GM13976 (cell line): ENCODE measurements around the gene ARHGAP1.

Experiments used
- DNase-seq: peaks from one replicate; pipeline ENCODE4 v3.0.0; 2012; ENCODE audit warnings: low spot score
- in situ Hi-C: fragments of 300-500 bp; cut with MboI; formaldehyde crosslinking; loops from one replicate; pipeline ENCODE4 v1.12.0; 2022; ENCODE audit warnings: low sequenced_read_pairs, mixed read lengths, inconsistent platforms; ENCODE audit not compliant: unreplicated experiment
- TF ChIP-seq, protein P1 (sequence below): IDR thresholded peaks from 2 replicates; pipeline ENCODE4 v1.5.1; 2012; ENCODE audit warnings: borderline replicate concordance, mild to moderate bottlenecking; ENCODE audit not compliant: insufficient read depth; ENCODE audit errors: extremely low read depth, missing control alignments, control extremely low read depth

Gene ARHGAP1

DNA sequence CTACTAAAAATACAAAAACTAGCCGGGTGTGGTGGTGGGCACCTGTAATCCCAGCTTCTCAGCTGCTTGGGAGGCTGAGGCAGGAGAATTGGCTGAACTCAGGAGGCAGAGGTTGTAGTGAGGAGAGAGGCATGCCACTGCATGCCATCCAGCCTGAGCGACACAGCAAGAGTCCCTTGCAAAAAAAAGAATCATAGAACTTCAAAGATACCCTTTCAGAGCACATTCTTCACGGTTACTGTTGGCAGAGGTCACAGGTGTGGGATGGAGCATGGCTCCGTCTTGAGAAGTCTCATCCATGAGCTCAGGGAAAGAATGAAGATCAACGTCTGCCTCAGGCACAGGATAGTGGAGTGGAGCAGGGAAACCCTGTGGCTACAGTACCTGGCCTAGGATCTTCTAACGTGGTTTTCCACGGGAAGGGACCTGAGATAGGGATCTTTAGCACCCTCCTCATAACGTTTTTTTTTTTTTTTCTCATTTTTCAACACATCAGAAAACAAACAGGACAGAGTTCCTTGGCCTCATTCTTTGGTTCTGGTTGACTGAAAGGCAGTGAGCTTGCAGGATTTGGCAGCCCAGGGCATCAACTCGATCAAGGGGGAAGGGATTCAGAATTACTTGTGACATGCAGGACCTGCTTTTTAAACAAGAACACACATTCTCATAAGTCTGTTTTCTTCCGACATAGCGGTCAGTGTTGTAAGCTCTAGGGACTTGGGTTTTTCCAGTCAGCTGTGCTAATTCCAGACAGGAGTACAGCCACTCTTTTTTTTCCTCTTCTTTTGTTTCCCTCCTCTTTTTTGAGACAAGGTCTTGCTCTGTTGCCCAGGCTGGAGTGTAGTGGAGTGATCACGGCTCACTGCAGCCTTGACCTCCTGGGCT is 41.4 kb upstream of the ARHGAP1 start:
- no peak for DNase-seq
- TF ChIP-seq, protein P1, sequence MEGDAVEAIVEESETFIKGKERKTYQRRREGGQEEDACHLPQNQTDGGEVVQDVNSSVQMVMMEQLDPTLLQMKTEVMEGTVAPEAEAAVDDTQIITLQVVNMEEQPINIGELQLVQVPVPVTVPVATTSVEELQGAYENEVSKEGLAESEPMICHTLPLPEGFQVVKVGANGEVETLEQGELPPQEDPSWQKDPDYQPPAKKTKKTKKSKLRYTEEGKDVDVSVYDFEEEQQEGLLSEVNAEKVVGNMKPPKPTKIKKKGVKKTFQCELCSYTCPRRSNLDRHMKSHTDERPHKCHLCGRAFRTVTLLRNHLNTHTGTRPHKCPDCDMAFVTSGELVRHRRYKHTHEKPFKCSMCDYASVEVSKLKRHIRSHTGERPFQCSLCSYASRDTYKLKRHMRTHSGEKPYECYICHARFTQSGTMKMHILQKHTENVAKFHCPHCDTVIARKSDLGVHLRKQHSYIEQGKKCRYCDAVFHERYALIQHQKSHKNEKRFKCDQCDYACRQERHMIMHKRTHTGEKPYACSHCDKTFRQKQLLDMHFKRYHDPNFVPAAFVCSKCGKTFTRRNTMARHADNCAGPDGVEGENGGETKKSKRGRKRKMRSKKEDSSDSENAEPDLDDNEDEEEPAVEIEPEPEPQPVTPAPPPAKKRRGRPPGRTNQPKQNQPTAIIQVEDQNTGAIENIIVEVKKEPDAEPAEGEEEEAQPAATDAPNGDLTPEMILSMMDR = no peak
- in situ Hi-C loops = no loop called here

DNA sequence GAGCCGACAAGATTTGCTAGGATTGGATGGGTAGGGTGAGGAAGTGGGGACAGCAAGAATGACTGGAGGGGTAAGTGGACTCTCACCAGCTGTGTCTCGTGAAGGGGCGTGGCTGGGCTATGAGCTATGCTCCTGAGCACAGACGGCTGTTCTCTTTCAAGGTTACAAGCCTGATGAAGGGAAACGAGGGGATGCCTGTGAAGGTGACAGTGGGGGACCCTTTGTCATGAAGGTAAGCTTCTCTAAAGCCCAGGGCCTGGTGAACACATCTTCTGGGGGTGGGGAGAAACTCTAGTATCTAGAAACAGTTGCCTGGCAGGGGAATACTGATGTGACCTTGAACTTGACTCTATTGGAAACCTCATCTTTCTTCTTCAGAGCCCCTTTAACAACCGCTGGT is 38.5 kb upstream of the ARHGAP1 start:
- DNase-seq = no peak
- TF ChIP-seq, protein P1 = no peak
- in situ Hi-C loops = no loop called here

DNA sequence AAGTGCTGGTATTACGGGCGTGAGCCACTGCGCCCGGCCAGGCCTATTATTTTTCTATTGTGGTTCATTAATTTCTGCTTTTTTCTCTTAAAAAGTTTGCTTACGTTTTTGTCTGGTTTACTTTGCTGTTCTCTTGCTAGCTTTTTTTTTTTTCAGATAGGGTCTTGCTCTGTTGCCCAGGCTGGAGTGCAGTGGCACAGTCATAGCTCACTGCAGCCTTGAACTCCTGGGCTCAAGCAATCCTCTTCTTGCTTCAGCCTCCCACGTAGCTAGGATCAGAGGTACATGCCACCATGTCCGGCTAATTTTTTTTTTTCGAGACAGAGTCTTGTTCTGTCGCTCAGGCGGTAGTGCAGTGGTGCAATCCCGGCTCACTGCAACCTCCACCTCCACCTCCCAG is 37.3 kb upstream of the ARHGAP1 start:
- DNase-seq = no peak

DNA sequence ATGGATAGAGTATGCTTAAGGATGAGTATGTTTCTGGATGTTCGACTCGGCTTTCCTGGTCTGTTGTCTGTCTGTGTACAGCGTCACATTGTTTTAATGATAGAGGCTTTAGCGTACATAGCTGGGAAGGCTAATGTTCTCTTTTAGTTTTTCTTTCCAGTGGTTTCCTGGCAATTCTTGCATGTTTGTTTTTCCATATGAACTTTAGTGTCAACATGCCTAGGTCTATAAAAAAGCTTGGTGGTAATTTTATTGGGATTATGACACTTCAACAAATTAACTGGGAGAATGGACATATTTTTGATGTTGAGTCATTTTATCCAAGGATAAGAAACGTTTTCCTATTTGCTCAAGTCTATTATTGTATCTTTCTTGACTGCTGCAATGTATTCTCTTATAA is 36.2 kb upstream of the ARHGAP1 start:
- in situ Hi-C loops = no loop called here
- TF ChIP-seq, protein P1 = no peak
- no peak for DNase-seq

More for the DNA sequence above, 37.3 kb upstream of the ARHGAP1 start:
- in situ Hi-C loops = no loop called here
- TF ChIP-seq, protein P1 = no peak

DNA sequence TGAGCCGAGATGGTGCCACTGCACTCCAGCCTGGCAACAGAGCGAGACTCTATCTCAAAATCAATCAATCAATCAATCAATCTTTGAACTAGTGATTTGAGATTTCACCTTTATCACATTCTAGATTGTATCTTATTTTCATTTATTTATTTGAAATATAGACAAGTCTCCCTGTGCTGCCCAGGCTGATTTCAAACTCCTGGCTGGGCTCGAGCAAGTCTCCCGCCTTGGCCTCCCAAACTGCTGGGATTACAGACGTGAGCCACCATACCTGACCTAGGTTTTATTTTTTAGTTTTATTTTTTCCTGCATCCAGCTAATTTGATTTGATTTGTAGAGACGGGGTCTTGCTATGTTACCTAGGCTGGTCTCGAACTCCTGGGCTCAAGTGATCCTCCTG is 35.7 kb upstream of the ARHGAP1 start:
- no peak for DNase-seq
- in situ Hi-C loops = no loop called here
- TF ChIP-seq, protein P1 = no peak

DNA sequence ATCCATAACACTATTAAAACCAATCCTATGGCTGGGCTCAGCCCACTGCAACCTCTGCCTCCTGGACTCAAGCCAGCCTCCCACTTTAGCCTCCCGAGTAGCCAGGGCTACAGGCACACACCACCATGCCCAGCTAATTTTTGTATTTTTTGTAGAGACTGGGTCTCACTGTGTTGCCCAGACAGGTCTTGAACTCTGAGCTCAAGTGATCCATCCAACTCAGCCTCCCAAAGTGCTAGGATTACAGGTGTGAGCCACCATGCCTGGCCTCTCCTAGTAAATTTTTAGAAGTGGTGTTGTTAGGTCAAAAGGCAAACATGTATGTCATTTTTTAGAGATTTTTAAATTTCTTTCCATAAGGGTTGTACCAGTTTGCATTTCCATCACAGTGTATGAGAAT is 32.8 kb upstream of the ARHGAP1 start:
- no peak for DNase-seq
- TF ChIP-seq, protein P1 = no peak
- in situ Hi-C loops = no loop called here
